Measurements from ENCODE around the gene ARL10.

The ARL10 gene

GRCh38 chr5:176396330-176396729, 31.0 kb downstream of the ARL10 start:
- Histone ChIP-seq H3K9me3 (ENCODE audit: insufficient read depth, low read length, severe bottlenecking) (no peaks in the 10 kb centered on the region), H3K4me1 (ENCODE audit: insufficient read depth, low read length) (no peaks in the 10 kb centered on the region), H3K27ac (ENCODE audit: low read length) (no peak overlapping the region), H3K4me3 (ENCODE audit: low read depth in 1 of 2, low read length in 2 of 2) (no peak overlapping the region), H4K20me1 (ENCODE audit: insufficient read depth, low read length) (no peaks in the 10 kb centered on the region), H2AFZ (ENCODE audit: low read depth, low read length) (no peak overlapping the region), H3K9ac (ENCODE audit: low read depth, low read length) (no peak overlapping the region), H3K27me3 (ENCODE audit: insufficient read depth, low read length, poor library complexity) (no peaks in the 10 kb centered on the region), H3K36me3 (ENCODE audit: insufficient read depth, low read length) (peaks cover 58% of the 10 kb centered on the region), H3K79me2 (ENCODE audit: insufficient read depth, low read length) (no peaks in the 10 kb centered on the region), H3K4me2 (ENCODE audit: insufficient read depth, low read length) (no peak overlapping the region)
- ATAC-seq (ENCODE audit: insufficient read depth, low read depth) (no peak), DNase-seq (no peak)
- TF ChIP-seq EZH2 (IDR thresholded peaks at IDR 0.05; ENCODE audit: borderline replicate concordance, low read depth, low read length, severe bottlenecking), result no peak
- no peak for TF ChIP-seq CTCF (IDR thresholded peaks at IDR 0.05; ENCODE audit: borderline replicate concordance, extremely low read depth, low read length, poor library complexity, severe bottlenecking)

- DNase-seq (no peak), ATAC-seq (ENCODE audit: insufficient read depth, low read depth) (no peak; the same call in 2 of the 3 replicates)
- peaks cover 42% of the 10 kb centered on the region for H3K36me3 ChIP-seq (ENCODE audit: insufficient read depth, low read length)
- no peak overlapping the region for H3K4me2 ChIP-seq (ENCODE audit: insufficient read depth, low read length)
- H4K20me1 ChIP-seq (ENCODE audit: insufficient read depth, low read length), result no peaks in the 10 kb centered on the region
- no peaks in the 10 kb centered on the region for H3K4me1 ChIP-seq (ENCODE audit: insufficient read depth, low read length)
- H3K4me3 ChIP-seq (ENCODE audit: low read depth in 1 of 2, low read length in 2 of 2), result no peak overlapping the region
- no peaks in the 10 kb centered on the region for H3K27me3 ChIP-seq (ENCODE audit: insufficient read depth, low read length, poor library complexity)
- TF ChIP-seq EZH2 (IDR thresholded peaks at IDR 0.05; ENCODE audit: borderline replicate concordance, low read depth, low read length, severe bottlenecking), result no peak
- peak; percentile 12 for TF ChIP-seq CTCF (IDR thresholded peaks at IDR 0.05; ENCODE audit: borderline replicate concordance, extremely low read depth, low read length, poor library complexity, severe bottlenecking)
- H3K9me3 ChIP-seq (ENCODE audit: insufficient read depth, low read length, severe bottlenecking), result no peaks in the 10 kb centered on the region
- H3K79me2 ChIP-seq (ENCODE audit: insufficient read depth, low read length), result no peaks in the 10 kb centered on the region
- H3K27ac ChIP-seq (ENCODE audit: low read length), result no peak overlapping the region
- H2AFZ ChIP-seq (ENCODE audit: low read depth, low read length), result no peak overlapping the region
- no peak overlapping the region for H3K9ac ChIP-seq (ENCODE audit: low read depth, low read length)
Observed at GRCh38 chr5:176397736-176398420, 32.6 kb downstream of the ARL10 start.

GRCh38 chr5:176400382-176401156, 35.3 kb downstream of the ARL10 start:
- no peak overlapping the region for H3K4me3 ChIP-seq (ENCODE audit: low read depth in 1 of 2, low read length in 2 of 2)
- no peaks in the 10 kb centered on the region for H3K27me3 ChIP-seq (ENCODE audit: insufficient read depth, low read length, poor library complexity)
- DNase-seq (no peak), ATAC-seq (ENCODE audit: insufficient read depth, low read depth) (no peak)
- H3K4me2 ChIP-seq (ENCODE audit: insufficient read depth, low read length), result no peak overlapping the region
- H4K20me1 ChIP-seq (ENCODE audit: insufficient read depth, low read length), result no peaks in the 10 kb centered on the region
- no peak for TF ChIP-seq CTCF (IDR thresholded peaks at IDR 0.05; ENCODE audit: borderline replicate concordance, extremely low read depth, low read length, poor library complexity, severe bottlenecking)
- TF ChIP-seq EZH2 (IDR thresholded peaks at IDR 0.05; ENCODE audit: borderline replicate concordance, low read depth, low read length, severe bottlenecking), result no peak
- no peaks in the 10 kb centered on the region for H3K79me2 ChIP-seq (ENCODE audit: insufficient read depth, low read length)
- no peak overlapping the region for H3K27ac ChIP-seq (ENCODE audit: low read length)
- H3K9me3 ChIP-seq (ENCODE audit: insufficient read depth, low read length, severe bottlenecking), result no peaks in the 10 kb centered on the region
- H3K36me3 ChIP-seq (ENCODE audit: insufficient read depth, low read length), result peaks cover 23% of the 10 kb centered on the region
- H2AFZ ChIP-seq (ENCODE audit: low read depth, low read length), result no peak overlapping the region
- H3K4me1 ChIP-seq (ENCODE audit: insufficient read depth, low read length), result no peaks in the 10 kb centered on the region
- H3K9ac ChIP-seq (ENCODE audit: low read depth, low read length), result no peak overlapping the region

Data from DND-41 (cell line).